DMS153 treated with DMSO at 0.1 percent for 48 hours (cell line): Measurements from ENCODE around the gene ESRP2.

Experiments
- DNase-seq: peaks from one replicate; lab custom pipeline; 2025; ENCODE audit not compliant: unreplicated experiment; lab: John Stamatoyannopoulos, UW

The ESRP2 gene

GRCh38 chr16:68264128-68265077 is 28.5 kb upstream of the ESRP2 start, which contains the start of gene SLC7A6:
SLC7A6 (plus strand) TSS chr16:68264526; CDS start chr16:68274727, 10,201 bp downstream.
- peak; percentile 57 for DNase-seq

- DNase-seq, result no peak
These were observed 27.7 kb upstream of the ESRP2 start for GRCh38 chr16:68263559-68264127.

GRCh38 chr16:68259007-68259825 is 23.3 kb upstream of the ESRP2 start:
- no peak for DNase-seq

GRCh38 chr16:68257906-68258800 is 22.2 kb upstream of the ESRP2 start:
- no peak for DNase-seq

- DNase-seq, result peak; percentile 27
These were observed 21.5 kb upstream of the ESRP2 start for GRCh38 chr16:68257251-68257905.

- DNase-seq, result no peak
These were observed 19.8 kb upstream of the ESRP2 start for GRCh38 chr16:68255712-68256111.

GRCh38 chr16:68253721-68254120 is 17.8 kb upstream of the ESRP2 start:
- no peak for DNase-seq

GRCh38 chr16:68252383-68252782 is 16.5 kb upstream of the ESRP2 start:
- no peak for DNase-seq

GRCh38 chr16:68251832-68252231 is 15.9 kb upstream of the ESRP2 start:
- DNase-seq, result no peak

- no peak for DNase-seq
These were observed 15.0 kb upstream of the ESRP2 start for GRCh38 chr16:68250951-68251350.

- no peak for DNase-seq
These were observed 13.4 kb upstream of the ESRP2 start for GRCh38 chr16:68249371-68249770.

- DNase-seq, result no peak
These were observed 12.0 kb upstream of the ESRP2 start for GRCh38 chr16:68247932-68248331.

GRCh38 chr16:68247400-68247799 is 11.5 kb upstream of the ESRP2 start:
- no peak for DNase-seq

GRCh38 chr16:68246666-68247065 is 10.7 kb upstream of the ESRP2 start:
- DNase-seq, result no peak

GRCh38 chr16:68246121-68246520 is 10.2 kb upstream of the ESRP2 start:
- DNase-seq, result no peak

- peak; percentile 35 for DNase-seq
These were observed 9.3 kb upstream of the ESRP2 start, which contains the start of gene PLA2G15 for GRCh38 chr16:68244903-68245853. PLA2G15 (plus strand) TSS chr16:68245373; CDS start chr16:68245427, 54 bp downstream.

GRCh38 chr16:68244481-68244902 is 8.6 kb upstream of the ESRP2 start:
- no peak for DNase-seq
